Stimulated activated CD8-positive, alpha-beta memory T cell treated with anti-CD3 and anti-CD28 coated beads, Interleukin-15, amount 100 ng/mL, for 24 hours (primary cell): ENCODE measurements around the gene PIR.

Experiments used
- DNase-seq: peaks from one replicate; pipeline ENCODE4 v3.0.0-alpha.2; 2020; ENCODE audit warnings: low read depth

The PIR gene

GRCh38 chrX:15493118-15493962 is at the start of gene PIR:
Gene PIR, minus strand, starts transcription at chrX:15493333. Its CDS starts 2,076 bp downstream, at chrX:15491257.
- peak; percentile 16 for DNase-seq

- no peak for DNase-seq
Observed at GRCh38 chrX:15530318-15530717, 37.2 kb upstream of the PIR start.

GRCh38 chrX:15529165-15529564 is 36.0 kb upstream of the PIR start:
- no peak for DNase-seq

GRCh38 chrX:15525664-15526416 is 32.7 kb upstream of the PIR start:
- no peak for DNase-seq

GRCh38 chrX:15524417-15524816 is 31.3 kb upstream of the PIR start:
- DNase-seq, result no peak

GRCh38 chrX:15523088-15523487 is 30.0 kb upstream of the PIR start:
- no peak for DNase-seq

- DNase-seq, result no peak
Observed at GRCh38 chrX:15522464-15522863, 29.3 kb upstream of the PIR start.

- no peak for DNase-seq
Observed at GRCh38 chrX:15515931-15516330, 22.8 kb upstream of the PIR start.

- no peak for DNase-seq
Observed at GRCh38 chrX:15514279-15514678, 21.1 kb upstream of the PIR start.

GRCh38 chrX:15512401-15512965 is 19.4 kb upstream of the PIR start:
- no peak for DNase-seq

- no peak for DNase-seq
Observed at GRCh38 chrX:15511563-15511962, 18.4 kb upstream of the PIR start.

GRCh38 chrX:15509845-15510244 is 16.7 kb upstream of the PIR start:
- no peak for DNase-seq

GRCh38 chrX:15507005-15507404 is 13.9 kb upstream of the PIR start:
- DNase-seq, result no peak

GRCh38 chrX:15505101-15505500 is 12.0 kb upstream of the PIR start:
- DNase-seq, result no peak

GRCh38 chrX:15504661-15505060 is 11.5 kb upstream of the PIR start:
- no peak for DNase-seq

- no peak for DNase-seq
Observed at GRCh38 chrX:15501506-15501905, 8.4 kb upstream of the PIR start.

GRCh38 chrX:15500497-15500966 is 7.4 kb upstream of the PIR start, which contains the start of gene BMX:
Gene BMX, plus strand, starts transcription at chrX:15500807. Its CDS starts 7,547 bp downstream, at chrX:15508354.
- no peak for DNase-seq

- no peak for DNase-seq
Observed at GRCh38 chrX:15499976-15500375, 6.8 kb upstream of the PIR start.

- DNase-seq, result no peak
Observed at GRCh38 chrX:15498741-15499140, 5.6 kb upstream of the PIR start.

- DNase-seq, result no peak
Observed at GRCh38 chrX:15497865-15498264, 4.7 kb upstream of the PIR start.

GRCh38 chrX:15496824-15497223 is 3.7 kb upstream of the PIR start:
- no peak for DNase-seq

GRCh38 chrX:15495801-15496200 is 2.7 kb upstream of the PIR start:
- DNase-seq, result no peak

GRCh38 chrX:15492469-15492868 is 664 bp downstream of the PIR start:
- no peak for DNase-seq
